ENCODE results near the gene ANO6. TPM values are rescaled to one million over a fixed set of nuclear protein-coding genes. Genes with fewer than 3 reads are reported as not detected.
A peak's percentile ranks its signal among the peaks of the same experiment; 100 is the strongest.
"Not testable (repeated sequence)": the region's sequence is repeated elsewhere in the genome, so short reads cannot be mapped to it uniquely, and the experiment has no call there.

ANO6 gene
- total and polyA plus RNA-seq, 12 donors, result 8.9 to 52.2 (median 40.9) TPM

GRCh38 chr12:45379261-45379660 is 163.4 kb downstream of the ANO6 start:
- Histone ChIP-seq H3K4me1 (peaks cover 0 to 5% (median 0%) of the 10 kb centered on the region in 9 donors), H3K36me3 (peaks cover 0 to 75% (median 15%) of the 10 kb centered on the region in 9 donors), H3K27ac (no peak overlapping the region), H3K4me3 (no peak overlapping the region), H3K9me3 (peaks cover 0 to 3% (median 0%) of the 10 kb centered on the region in 11 donors), H3K27me3 (no peaks in the 10 kb centered on the region)
- WGBS, 2 donors, result 80 to 89% methylated on average over 5 of the region's 5 CpGs
- no peak for DNase-seq
- ATAC-seq, result no peak
- intact Hi-C loops (cut with DNase I), result no loop called here
- TF ChIP-seq CTCF (IDR thresholded peaks at IDR 0.05), result no peak

DNA sequence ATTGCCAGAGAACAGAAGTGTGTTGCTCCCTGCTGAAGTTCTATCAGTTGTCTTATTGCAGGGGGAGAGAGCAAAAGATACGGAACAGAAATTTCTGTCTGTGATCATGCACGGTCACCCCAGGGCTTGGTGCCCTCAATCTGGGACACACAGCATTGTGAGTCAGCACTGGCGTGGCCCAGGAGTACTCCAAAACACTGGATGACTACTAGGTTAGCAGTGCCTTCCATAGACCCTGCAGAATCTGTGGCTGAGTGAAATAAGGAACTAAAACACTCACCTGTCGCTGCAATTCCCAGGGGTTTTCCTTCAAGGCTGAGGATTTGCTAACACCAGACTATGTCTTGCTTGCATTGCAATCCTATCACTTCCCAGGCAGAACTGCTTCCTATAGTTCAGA is 165.5 kb downstream of the ANO6 start:
- Histone ChIP-seq H3K27me3 (no peaks in the 10 kb centered on the region), H3K4me1 (peaks cover 0 to 5% (median 0%) of the 10 kb centered on the region in 9 donors), H3K27ac (no peak overlapping the region), H3K4me3 (no peak overlapping the region), H3K9me3 (no peaks in the 10 kb centered on the region), H3K36me3 (peaks cover 0 to 96% (median 15%) of the 10 kb centered on the region in 9 donors)
- ATAC-seq, result no peak
- no peak for DNase-seq
- WGBS, 2 donors, result 94 to 95% methylated on average over 4 of the region's 4 CpGs
- no peak for TF ChIP-seq CTCF (IDR thresholded peaks at IDR 0.05)
- intact Hi-C loops (cut with DNase I), result loop anchor here in 5 of 10 donors (10.0 kb wide), 4 partner anchors 107 to 207 kb away; partner anchors contain the start of gene ANO6 (in 1 of the 5)

DNA sequence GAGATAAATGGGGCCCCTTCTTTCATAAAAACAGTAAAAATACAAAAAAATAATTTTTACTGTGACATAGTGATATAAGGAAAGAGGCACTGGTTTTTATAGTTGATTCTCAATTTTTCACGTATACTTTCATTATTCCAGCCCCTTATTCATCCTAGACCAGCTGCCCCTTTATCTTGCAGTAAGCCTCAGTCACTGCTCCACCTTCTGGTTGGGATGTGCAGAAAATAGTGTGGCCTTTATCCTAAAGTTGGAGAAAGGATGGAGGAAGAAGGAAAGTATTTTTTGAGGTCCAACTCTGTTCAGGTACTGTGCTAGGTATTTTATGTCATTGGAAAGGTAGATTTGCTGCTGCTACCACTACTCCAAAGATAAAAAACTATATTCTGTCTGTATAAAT is 172.7 kb downstream of the ANO6 start:
- Histone ChIP-seq H3K27me3 (no peaks in the 10 kb centered on the region), H3K4me3 (no peak overlapping the region), H3K4me1 (peaks cover 0 to 5% (median 0%) of the 10 kb centered on the region in 9 donors), H3K9me3 (no peaks in the 10 kb centered on the region), H3K27ac (no peak overlapping the region), H3K36me3 (peaks cover 0 to 95% (median 35%) of the 10 kb centered on the region in 9 donors)
- DNase-seq, result peak in 1 of 2 donors; percentile 49
- peak; percentile 11 to 79 (median 61) for TF ChIP-seq CTCF (IDR thresholded peaks at IDR 0.05)
- ATAC-seq, result peak in 6 of 8 donors; percentile 47 to 77 (median 58)
- WGBS, 2 donors, result 15 to 23% methylated on average over 1 of the region's 1 CpG
- intact Hi-C loops (cut with DNase I), result loop anchor here (2.0 to 10.0 kb wide), 10 partner anchors 114 to 218 kb away; partner anchors contain the start of gene ANO6 (in 4 of the 10)

DNA sequence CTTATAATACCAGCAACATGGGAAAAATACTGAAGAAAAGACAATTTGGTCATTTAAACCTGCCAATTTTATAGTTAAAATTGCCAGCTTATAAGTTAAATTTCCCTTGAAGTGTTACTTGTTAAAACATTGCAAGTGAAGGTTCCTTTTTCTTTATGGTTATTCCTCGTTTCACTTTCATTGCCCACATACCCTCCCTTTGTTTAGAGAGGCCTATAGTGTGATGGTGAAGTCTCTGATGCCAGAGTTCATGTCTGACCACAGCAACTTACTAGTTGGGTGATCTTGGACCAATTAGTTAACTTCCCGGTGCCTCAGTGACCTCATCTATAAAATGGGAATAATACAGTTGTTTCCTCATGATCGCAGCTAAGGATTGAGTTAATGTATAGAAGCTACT is 173.5 kb downstream of the ANO6 start:
- intact Hi-C loops (cut with DNase I), result loop anchor here (2.0 to 10.0 kb wide), 10 partner anchors 115 to 219 kb away; partner anchors contain the start of gene ANO6 (in 4 of the 10)
- no peaks in the 10 kb centered on the region for H3K4me1 ChIP-seq
- 94 to 96% methylated on average over 3 of the region's 3 CpGs for WGBS, 2 donors
- ATAC-seq, result no peak
- no peak overlapping the region for H3K27ac ChIP-seq
- peaks cover 0 to 87% (median 31%) of the 10 kb centered on the region in 9 donors for H3K36me3 ChIP-seq
- H3K4me3 ChIP-seq, result no peak overlapping the region
- no peaks in the 10 kb centered on the region for H3K9me3 ChIP-seq
- no peak for TF ChIP-seq CTCF (IDR thresholded peaks at IDR 0.05)
- DNase-seq, result no peak
- no peaks in the 10 kb centered on the region for H3K27me3 ChIP-seq

DNA sequence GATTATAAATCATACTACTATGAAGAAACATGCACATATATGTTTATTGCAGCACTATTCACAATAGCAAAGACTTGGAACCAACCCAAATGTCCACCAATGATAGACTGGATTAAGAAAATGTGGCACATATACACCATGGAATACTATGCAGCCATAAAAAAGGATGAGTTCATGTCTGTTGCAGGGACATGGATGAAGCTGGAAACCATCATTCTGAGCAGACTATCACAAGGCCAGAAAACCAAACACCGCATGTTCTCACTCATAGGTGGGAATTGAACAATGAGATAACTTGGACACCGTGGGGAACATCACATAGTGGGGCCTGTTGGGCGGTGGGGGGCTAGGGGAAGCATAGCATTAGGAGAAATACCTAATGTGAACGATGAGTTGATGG is 181.6 kb downstream of the ANO6 start:
- intact Hi-C loops (cut with DNase I), result not testable (repeated sequence)
- WGBS, 2 donors, result 95 to 97% methylated on average over 4 of the region's 4 CpGs
- peaks cover 0 to 40% (median 2%) of the 10 kb centered on the region in 9 donors for H3K36me3 ChIP-seq

More for the DNA sequence above, 181.6 kb downstream of the ANO6 start:
- DNase-seq, H3K4me3 ChIP-seq, H3K27ac ChIP-seq, ATAC-seq, H3K27me3 ChIP-seq: not testable (repeated sequence)
- peaks cover 0 to 21% (median 0%) of the 10 kb centered on the region in 11 donors for H3K9me3 ChIP-seq
- peaks cover 0 to 23% (median 13%) of the 10 kb centered on the region in 9 donors for H3K4me1 ChIP-seq

All from heart right ventricle (tissue), 16 donors.